ENCODE data around the gene TAP2.

Gene TAP2

DNA sequence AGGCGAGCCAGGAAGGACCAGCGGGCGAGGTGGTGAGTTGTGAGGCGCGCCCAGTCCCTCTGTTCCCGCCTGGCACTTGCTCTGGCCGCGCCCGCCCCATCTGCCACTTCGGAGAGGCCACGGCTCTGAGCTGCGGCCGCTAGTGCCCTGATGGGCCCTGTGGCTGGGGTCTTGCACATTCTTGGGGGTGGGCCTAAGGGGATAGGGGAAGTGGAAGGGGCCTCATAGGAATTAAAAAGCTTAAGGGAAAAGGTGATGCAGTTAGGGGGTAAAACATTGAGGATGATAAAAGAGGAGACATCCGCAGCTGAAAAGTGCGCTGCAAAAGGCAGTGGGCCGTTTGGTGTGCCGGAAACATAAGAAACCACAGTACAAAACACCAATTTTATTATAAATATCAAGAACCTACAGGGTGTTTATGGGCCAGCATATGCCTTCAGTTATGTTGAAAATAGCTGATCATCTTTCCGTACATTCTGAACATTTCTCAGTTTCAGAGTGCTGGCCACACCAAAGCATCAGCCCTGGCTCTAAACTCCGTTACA is 6.4 kb upstream of the TAP2 start:
- TF ChIP-seq REST (IDR thresholded peaks at IDR 0.05; ENCODE audit: insufficient read depth in 1 of 2, low read depth in 2 of 2, low read length in 2 of 2): no peak
- no peak for TF ChIP-seq FOXP2 (optimal IDR thresholded peaks at IDR 0.05; ENCODE audit: borderline replicate concordance, extremely low read depth, extremely low read length, insufficient read depth)
- no peak for TF ChIP-seq POLR2AphosphoS5 (IDR thresholded peaks at IDR 0.05; ENCODE audit: low read depth, low read length)
- no peak for TF ChIP-seq SIN3A (IDR thresholded peaks at IDR 0.05; ENCODE audit: borderline replicate concordance, insufficient read depth, low read length)
- TF ChIP-seq TAF1 (IDR thresholded peaks at IDR 0.05; ENCODE audit: borderline replicate concordance, insufficient read depth, low read length): no peak

- no peak for TF ChIP-seq POLR2AphosphoS5 (IDR thresholded peaks at IDR 0.05; ENCODE audit: low read depth, low read length)
- TF ChIP-seq REST (IDR thresholded peaks at IDR 0.05; ENCODE audit: insufficient read depth in 1 of 2, low read depth in 2 of 2, low read length in 2 of 2): no peak
- TF ChIP-seq SIN3A (IDR thresholded peaks at IDR 0.05; ENCODE audit: borderline replicate concordance, insufficient read depth, low read length): no peak
- TF ChIP-seq FOXP2 (optimal IDR thresholded peaks at IDR 0.05; ENCODE audit: borderline replicate concordance, extremely low read depth, extremely low read length, insufficient read depth): no peak
- no peak for TF ChIP-seq TAF1 (IDR thresholded peaks at IDR 0.05; ENCODE audit: borderline replicate concordance, insufficient read depth, low read length)
Measured at GRCh38 chr6:32843979-32844838, 5.7 kb upstream of the TAP2 start, which contains the start of gene PSMB8. Gene PSMB8, minus strand, starts transcription at chr6:32844047. Its CDS starts 51 bp downstream, at chr6:32843996.

- TF ChIP-seq FOXP2 (optimal IDR thresholded peaks at IDR 0.05; ENCODE audit: borderline replicate concordance, extremely low read depth, extremely low read length, insufficient read depth) (no peak), POLR2AphosphoS5 (IDR thresholded peaks at IDR 0.05; ENCODE audit: low read depth, low read length) (no peak), REST (IDR thresholded peaks at IDR 0.05; ENCODE audit: insufficient read depth in 1 of 2, low read depth in 2 of 2, low read length in 2 of 2) (no peak), TAF1 (IDR thresholded peaks at IDR 0.05; ENCODE audit: borderline replicate concordance, insufficient read depth, low read length) (no peak), SIN3A (IDR thresholded peaks at IDR 0.05; ENCODE audit: borderline replicate concordance, insufficient read depth, low read length) (no peak)
Measured at GRCh38 chr6:32843331-32843978, 4.9 kb upstream of the TAP2 start.

GRCh38 chr6:32842690-32843089 is 4.2 kb upstream of the TAP2 start:
- TF ChIP-seq FOXP2 (optimal IDR thresholded peaks at IDR 0.05; ENCODE audit: borderline replicate concordance, extremely low read depth, extremely low read length, insufficient read depth) (no peak), REST (IDR thresholded peaks at IDR 0.05; ENCODE audit: insufficient read depth in 1 of 2, low read depth in 2 of 2, low read length in 2 of 2) (no peak), TAF1 (IDR thresholded peaks at IDR 0.05; ENCODE audit: borderline replicate concordance, insufficient read depth, low read length) (no peak), SIN3A (IDR thresholded peaks at IDR 0.05; ENCODE audit: borderline replicate concordance, insufficient read depth, low read length) (no peak), POLR2AphosphoS5 (IDR thresholded peaks at IDR 0.05; ENCODE audit: low read depth, low read length) (no peak)

Data from PFSK-1 (cell line).